NCI-H748 treated with DMSO at 0.1 percent for 48 hours (cell line): Measurements from ENCODE around the gene NR2F1-AS1.

Source experiments
- DNase-seq: peaks from one replicate; lab custom pipeline; 2025; lab: John Stamatoyannopoulos, UW

NR2F1-AS1 gene

DNA sequence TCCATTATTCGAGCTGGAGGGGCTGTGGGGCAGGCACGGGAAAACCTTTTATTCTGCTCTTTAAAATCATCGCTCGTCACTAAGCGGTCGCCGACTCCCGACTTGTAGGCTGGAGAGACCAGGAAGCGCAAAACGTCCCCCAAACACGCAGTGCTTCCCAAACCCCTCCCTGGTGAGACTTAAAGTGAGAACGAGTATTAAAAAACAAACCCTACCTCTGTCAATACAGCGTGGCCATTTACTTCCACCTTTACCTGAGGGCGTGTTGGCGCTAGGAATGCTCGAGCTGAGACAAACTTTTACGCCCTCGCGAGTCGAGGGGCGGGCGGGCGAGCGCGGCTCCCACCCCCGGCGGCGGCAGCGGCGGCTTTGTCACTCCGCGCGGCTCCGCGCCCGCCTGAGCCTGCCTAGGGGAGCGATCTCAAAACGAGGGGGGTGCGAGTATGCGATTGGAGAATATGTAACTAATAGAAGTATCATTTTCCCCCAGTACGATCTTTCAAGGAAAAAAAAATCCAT lies at the start of gene NR2F1-AS1:
Gene NR2F1-AS1 (minus strand): TSS at position 293 of the 519 bp plus-strand sequence.
- DNase-seq, result peak; percentile 75

DNA sequence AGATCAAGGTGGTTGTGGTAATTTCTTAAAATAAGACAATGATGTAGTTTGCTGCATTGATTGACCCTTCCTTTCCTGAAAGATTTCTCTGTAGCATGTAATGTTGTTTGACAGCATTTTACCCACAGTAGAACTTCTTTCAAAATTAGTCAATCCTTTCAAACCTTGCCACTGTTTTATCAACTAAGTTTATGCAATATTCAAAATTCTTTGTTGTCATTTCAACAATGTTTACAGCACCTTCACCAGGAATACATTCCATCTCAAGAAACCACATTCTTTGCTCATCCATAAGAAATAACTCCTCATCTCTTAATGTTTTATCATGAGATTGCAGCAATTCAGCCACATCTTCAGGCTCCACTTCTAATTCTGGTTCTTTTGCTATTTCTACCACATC lies 45.8 kb upstream of the NR2F1-AS1 start:
- no peak for DNase-seq

DNA sequence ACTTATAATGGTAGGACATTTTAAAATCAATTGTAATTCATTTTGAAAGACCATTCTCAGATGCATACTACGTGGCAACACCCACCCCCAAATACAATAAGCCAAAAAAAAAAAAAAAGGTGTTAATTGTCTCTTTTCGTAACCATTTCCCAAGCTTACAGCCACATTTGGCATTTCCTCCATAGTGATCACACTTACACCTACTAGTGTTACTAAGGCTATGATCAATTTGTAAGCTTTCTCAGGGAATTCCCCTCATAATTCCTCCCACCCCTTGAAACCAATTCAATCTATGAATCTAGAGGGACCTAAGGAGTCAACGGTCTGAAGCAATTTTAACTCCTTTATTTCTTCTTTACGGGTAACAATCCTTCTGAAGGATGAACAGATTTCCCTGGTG lies 42.1 kb upstream of the NR2F1-AS1 start:
- DNase-seq, result no peak

DNA sequence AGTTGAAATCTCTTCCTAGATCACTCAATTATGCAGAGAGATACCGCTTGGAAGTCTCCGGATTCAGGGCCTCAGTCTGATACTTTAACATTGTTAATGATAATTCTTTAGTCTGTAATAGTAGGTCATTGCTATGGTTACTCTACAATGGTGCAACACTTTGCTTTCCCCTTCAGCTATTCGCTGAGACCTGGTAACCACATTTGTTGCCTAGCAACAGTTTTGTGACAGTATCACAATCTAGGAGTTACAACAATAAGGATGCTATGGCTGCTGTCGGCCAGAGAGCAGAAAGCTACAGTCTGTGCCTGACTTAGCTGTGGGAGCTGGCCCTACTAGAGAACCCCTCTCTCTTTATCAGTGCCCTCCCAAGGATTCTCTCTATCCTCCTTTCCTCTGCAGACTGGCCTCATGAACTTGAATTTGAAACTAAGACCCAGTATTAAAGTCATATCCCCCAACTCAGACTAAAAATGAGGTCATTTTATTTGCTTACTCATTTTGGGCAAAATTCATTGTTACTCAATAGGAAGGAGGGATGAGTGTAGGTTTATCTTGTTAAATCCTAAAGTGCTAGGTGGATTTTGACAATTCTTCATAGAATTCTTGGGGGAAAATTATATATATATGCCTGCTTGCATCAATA lies 41.3 kb upstream of the NR2F1-AS1 start:
- DNase-seq, result peak; percentile 95

DNA sequence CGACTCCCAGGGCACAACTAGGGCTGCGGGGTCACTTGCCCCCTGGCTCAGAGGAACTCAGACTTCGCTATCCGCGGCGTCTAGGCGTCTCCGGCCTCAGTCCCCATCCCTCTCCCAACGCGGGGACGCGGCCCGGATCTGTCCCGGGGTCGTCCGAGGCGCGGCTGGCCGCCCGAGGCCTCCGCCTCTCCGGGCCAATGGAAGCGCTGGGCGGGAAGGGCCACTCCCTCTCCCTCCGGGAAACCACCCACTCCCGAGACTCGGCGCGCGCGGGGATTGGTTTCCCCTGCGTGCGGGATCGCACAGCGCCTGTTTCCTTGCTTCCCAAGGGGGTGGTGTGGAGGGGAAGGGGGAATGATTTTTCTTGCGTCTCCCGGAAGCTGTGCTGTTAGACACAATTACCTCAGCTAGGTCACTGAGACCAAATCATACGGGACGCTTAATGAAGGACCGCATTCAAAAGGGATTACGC lies 40.3 kb upstream of the NR2F1-AS1 start:
- DNase-seq, result peak; percentile 89

DNA sequence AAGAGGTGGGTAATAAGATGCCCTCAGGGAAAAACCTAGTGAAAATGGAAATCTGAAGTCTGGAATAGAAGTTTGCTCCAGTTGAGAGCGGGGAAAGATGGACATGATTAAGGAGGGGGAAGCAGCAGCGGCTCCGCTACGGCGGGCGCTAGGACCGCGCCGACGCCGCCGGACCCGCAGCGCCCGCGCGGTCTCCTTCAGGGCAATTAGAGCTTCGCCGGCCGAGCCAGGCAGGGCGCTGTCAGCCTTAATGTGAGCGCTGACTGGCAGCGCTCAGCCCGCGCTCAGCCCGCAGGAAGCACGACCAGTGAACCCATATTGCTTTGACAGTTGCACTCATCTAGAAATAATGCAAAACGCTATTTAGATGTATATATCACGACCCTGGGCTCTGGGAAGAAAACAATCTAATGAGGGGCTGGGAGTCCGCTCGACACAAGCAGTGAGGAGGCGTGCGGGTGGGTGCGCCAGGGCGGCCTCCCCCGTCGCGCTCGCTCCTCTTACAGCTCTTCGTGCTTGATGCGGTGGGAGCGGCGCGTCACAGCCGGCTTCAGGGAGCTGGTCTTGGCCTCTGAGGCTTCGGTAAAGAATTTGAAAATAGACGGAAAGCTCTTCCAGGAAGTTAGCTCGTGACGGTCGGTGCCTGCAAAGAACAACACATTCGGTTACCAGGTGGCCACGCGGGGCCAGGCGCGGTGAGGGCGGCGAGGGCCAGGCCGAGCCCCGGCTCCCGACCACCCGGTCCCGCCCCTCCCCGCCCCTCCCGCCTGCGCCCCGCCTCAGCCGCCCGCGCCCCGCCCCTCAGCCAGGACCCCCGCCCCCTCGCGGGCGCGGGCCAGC lies 39.7 kb upstream of the NR2F1-AS1 start:
- peak; percentile 82 for DNase-seq

DNA sequence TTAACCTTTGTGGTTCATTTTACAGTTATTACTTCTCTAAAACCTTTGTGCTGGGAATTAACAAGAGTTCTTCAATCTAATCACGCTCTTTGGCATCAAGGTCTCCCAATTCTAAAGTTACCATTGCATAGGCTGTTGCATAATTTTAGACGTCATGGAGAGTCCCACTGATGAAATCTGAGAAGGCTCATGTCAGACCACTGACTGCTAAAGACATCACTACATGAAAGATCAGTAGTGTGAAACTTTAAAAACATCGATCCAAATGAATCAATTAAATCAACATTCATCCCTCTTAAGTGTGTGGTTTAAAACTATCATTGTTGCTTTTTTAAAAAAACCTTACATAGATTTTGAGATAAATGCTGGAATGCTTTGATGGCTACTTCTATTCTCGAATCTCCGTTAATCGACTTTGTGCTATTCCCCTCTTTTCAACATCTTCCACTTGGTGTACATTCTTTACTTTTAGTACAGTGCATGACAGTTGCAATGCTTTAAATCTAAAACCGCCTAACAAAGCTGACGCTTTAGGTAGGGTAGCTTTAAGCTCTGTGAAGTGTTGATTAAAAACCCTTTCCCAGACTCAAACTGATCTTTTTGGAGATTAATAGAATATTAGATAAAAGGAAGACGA lies 35.6 kb upstream of the NR2F1-AS1 start:
- no peak for DNase-seq

DNA sequence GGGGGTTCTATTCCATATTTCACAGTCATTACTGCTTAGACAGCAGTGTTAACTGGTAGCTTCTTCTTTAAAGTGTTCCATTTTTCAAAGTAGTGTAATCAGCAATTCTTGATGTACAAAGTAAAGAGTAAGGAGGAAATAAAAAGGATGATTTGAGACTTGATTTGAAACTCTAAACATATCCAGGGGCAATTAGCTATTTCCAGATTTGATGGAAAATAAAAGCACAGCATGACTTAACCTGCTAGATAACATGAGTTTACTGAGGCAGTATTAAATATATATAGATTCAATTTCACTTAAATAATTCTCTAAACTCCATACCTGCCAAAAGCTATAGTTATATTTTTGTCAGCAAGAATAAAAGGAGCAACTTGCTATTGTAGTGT lies 31.8 kb upstream of the NR2F1-AS1 start:
- no peak for DNase-seq

DNA sequence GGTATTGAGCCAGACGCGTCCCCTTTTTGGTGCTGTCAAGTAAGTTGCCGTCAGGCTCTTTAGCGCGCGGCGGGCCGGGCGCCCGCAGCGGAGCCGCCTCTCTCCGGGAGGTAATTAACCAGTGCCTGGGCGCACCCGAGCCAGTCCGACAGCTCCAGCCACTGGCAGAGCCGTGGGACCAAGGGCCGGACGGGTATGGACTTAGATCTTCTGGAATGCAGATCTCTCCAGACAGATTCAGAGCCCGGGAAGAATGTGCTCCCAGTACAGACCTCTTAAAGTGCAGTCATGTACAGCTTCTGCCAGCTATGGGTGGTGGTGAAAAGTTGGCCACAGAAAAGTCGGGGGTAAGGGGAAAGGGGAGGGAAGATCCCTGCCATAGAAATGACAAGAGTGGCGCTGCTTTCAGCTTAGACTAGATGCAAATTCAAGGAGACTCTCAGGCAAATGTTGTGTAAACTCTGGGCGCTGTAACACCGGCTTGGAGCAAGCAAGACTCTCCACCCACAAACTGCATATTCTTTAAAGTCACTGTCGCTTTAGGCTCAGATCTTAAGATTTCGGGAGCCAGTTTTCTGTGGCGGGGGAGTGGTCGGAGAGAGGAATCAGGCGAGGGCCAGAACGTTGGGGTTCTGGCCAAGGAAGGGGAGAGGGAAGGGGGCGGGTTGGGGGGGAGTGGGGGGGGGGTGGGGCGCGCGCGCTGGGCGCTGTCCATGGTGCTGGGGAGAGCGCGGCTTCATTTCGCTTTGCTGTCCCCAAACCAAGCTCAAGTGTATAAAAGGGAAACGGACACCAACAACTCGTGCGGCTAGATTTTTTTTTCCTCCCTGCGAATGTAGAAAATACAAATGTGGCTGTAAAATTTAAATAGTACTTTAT lies 31.2 kb upstream of the NR2F1-AS1 start:
- DNase-seq, result peak; percentile 84

DNA sequence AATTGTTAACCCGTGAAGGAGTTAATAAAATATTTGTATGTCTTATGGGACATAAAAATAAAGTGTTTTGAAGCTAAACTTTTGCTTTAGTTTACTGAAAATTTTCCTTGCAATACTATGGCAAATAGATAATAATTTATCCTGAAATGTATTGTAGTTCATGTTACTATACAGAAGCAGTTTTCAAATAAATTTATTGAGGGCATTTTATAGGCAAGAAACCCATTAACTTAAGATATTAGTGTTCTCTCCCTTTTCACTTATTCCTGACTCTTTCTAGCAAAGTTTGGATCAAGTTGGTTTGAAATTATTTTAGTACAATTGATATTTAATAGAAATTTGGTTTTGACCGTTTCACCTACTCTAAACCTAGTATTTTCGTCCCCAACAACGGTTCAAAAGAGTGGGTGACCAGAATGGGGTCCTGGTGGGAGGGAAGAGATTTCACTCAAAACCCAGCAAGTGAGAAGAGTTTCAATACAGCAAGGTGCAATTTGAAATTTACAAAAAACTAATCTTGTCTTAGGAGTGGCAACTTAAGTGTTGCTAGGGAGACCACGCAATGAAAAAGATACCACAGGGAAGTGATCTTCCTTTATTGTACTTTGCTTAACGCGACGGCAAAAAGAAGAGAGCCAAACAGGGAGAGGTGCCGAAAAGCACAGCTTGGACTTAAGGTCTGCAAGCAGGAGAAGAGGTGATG lies 30.4 kb upstream of the NR2F1-AS1 start:
- DNase-seq, result no peak

DNA sequence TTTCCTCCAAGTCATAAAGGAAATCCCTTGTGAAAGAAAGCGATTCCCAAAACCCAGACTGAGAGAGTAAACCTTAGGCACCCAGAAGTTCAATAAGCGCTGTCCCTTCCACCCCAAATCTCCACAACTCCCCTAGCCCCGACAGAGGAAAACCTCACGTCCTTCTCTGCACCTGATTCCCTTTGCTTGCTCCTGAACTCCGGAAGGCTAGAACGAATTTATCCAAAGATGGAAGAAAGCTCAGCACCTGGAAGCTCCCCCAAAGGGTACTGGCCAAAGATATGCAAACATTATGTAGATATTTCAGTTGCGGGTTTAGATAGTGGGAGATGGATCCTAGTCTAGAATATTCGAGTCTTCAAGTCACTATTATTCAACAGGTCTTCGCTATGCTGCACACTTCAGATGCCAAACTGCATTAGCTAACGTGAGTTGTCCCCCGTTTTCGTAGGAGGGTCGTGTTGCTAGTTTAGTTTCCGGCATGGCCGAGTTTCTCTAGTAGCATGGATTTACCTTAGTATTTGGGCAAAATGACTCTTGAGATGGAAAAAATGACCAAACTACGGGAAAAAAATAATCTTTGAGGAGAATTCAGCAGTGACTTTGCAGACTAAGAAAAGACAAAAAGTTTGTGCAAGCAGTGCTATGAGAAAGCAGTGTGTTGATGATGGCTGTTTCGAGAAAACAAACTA lies 29.7 kb upstream of the NR2F1-AS1 start:
- peak; percentile 49 for DNase-seq

DNA sequence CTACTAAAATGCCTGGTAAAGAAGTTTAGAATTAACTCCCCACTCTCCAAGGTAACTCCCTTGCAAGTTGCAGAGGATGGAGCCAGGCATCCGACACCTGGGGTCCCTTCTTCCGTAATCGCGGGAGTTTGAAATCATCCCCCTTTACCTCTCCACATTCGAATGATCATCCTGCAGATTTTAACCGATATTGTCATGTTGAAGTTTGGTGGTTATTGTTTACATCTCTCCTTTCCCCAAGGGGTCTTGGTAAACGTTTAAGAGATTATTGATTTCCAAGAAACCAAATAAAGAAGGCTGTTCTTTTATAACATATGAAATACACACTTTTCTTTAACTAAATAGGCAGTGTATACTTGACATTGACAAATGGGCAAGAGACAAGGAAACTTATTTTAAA lies 28.7 kb upstream of the NR2F1-AS1 start:
- no peak for DNase-seq

DNA sequence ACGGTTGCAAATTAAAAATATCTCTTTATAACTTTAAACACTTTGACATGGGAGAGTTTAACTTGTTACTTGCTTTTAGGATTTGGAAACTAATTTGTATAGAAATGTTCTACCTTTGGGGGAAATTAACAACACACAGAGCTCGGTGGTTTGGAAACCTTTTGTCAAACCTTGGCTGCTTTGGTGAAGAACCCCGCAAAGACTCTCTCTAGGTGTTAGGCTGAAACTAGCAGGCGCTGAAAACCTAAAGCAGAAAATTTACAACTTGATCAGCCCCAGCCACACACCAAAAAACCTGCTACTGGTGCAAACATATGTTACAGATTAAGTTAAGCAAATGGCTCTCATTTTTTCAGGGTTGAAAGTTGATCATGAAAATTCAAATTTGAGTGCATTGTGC lies 27.8 kb upstream of the NR2F1-AS1 start:
- no peak for DNase-seq

DNA sequence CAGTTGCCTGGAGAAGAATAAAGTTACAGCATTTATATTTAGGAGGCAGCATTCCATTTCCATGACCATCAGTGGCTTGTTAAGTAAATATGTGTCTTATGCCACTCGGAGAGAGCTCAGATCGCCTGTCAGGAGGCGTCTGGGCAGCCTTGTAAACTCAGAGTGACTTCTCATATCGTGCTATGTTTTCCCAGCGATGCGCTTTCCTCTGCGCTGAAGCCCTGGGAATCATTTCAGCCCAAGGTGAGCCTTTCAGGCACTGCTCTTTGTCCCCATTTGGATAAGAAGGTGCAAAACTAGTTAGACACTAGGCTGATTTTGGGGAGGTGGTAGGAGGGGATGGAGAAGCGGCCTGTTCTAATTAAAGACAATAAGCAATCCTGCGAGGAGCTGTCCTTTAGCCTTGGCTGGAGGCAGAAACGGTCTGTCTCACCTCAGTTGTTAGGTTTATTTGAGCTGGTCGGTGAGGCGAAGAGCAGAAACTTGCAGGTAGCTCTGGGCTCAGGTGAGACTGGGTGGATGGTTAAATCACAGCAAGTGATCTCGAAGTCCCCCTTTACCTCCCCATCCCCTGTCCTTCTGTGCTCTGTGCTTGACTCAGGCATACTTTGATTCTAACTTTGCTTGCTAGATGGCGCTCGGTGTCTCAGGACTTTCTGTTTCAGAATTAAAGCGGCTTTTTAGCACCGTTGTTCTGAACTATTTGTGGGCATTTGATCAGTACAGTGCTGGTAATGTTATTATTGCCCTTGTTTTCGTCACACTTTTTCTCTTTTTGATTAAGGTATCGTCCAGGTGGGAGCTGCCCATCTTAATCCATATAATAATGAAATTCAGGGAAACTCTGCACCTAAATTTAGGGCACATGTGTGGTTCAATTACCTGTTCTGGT lies 26.6 kb upstream of the NR2F1-AS1 start:
- peak; percentile 92 for DNase-seq

DNA sequence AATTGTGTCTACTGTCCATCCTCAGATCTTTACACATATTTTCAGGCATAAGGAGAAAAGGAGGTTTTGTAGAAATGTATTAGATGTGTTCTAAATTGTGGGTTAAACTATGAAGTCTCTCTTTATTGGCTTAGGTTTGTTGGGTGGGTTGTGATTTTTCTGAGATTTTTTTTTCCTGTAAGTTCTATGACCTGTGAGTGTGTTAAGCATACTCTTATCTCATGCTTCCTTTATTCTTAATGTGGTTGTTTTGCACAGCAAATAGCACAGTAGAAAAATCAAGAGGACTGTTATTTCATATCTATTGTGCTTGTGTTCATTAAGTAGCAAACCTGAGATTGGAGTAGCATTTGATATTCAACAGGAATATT lies 25.3 kb upstream of the NR2F1-AS1 start:
- no peak for DNase-seq

DNA sequence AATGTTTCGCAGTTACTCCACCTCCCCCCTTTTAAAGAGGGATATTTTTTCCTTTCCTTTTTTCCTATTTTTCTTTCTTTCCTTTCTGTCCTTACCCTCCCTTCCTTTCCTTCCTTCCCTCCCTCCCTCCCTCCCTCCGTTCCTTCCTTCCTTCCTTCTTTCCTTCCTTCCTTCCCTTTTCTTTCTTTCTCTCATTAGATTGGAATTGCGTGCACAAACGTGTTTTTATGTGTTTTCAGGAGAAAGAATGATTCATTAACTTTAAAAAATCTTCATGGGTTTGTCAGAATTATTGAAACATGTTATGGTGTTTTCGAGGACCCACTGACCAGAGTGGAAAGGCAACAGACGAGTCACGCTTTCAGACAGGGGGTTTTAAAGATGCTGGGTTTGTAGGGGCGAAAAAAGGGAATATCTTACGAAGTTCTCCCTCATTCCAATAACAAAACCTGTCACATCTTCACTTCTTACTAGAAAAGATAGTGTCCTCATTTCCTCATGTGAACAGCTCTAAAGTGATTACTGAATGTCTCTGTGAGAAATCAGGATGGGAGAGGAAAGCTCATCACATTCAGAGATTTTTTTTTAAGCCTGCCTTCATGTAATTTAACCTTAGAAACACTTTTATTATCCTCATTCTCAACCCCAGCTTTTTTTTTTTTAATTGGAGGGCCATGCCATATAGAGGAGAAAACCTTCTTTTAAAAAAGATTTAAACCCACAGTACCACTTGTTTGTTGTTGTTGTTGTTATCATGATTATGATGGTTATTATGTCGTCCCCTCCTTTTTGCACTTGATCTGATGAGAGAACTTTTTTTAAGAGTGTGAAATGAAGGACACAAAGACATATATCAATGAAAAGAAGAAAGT lies 23.9 kb upstream of the NR2F1-AS1 start:
- no peak for DNase-seq

DNA sequence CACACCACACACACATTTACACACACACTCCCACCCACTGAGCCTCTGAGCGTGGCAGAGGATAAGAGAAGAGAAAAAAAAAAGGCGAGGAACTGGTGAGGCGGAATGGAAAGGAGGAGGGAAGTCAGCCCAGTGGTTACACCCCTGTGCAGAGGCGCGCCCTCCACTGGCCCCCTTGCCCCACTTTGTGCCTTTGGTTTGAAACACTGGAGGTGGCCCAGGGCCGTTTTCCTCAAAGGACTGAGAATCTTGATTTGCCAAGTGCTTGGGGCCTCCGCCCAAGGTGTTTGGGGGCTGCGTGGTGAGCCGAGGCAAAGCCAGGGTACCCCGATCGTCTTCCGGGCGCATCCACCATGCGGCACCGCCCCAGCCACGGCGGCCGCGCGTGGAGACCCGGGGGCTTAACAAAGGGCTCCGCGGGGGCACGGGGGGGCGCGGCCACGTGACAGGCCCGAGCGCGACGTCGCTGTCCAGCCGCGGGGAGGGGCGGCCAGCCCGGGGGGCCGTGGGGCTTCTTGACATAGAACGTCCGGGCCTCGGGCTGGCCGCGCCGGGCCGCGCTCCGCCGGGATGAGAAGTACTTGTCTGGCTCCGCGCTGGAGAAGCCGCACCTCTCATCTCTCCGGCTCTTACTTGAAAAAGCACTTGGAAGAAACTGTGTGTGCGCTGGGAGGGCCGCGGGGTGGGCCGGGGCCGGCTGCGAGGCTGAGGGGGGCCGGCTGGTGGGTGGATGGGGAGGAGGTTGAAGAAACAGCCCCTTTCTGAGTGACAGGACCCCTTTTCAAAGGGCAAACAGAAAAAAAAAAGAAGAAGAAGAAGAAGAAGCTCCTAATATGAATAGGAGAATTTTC lies 23.0 kb upstream of the NR2F1-AS1 start:
- peak; percentile 74 for DNase-seq
